ENCODE data around the gene ALG12.

ALG12 gene

GRCh38 chr22:49961601-49962011 lies 43.4 kb upstream of the ALG12 start:
- H3K9me3 ChIP-seq (ENCODE audit: control insufficient read depth, insufficient read depth, low read length), result no peaks in the 10 kb centered on the region
- H3K4me1 ChIP-seq (ENCODE audit: control insufficient read depth, insufficient read depth, low read length), result no peaks in the 10 kb centered on the region
- peak overlapping the region; percentile 82 for H3K4me3 ChIP-seq (ENCODE audit: low read depth, low read length)
- H3K9ac ChIP-seq (ENCODE audit: low read depth, low read length), result peak overlapping the region; percentile 70
- H3K27me3 ChIP-seq (ENCODE audit: control insufficient read depth, insufficient read depth, low read length), result no peaks in the 10 kb centered on the region
- H3K36me3 ChIP-seq (ENCODE audit: control insufficient read depth, insufficient read depth, low read length), result peaks cover 24% of the 10 kb centered on the region

- peaks cover 24% of the 10 kb centered on the region for H3K36me3 ChIP-seq (ENCODE audit: control insufficient read depth, insufficient read depth, low read length)
- no peaks in the 10 kb centered on the region for H3K9me3 ChIP-seq (ENCODE audit: control insufficient read depth, insufficient read depth, low read length)
- peak overlapping the region; percentile 70 for H3K9ac ChIP-seq (ENCODE audit: low read depth, low read length)
- H3K4me1 ChIP-seq (ENCODE audit: control insufficient read depth, insufficient read depth, low read length), result no peaks in the 10 kb centered on the region
- no peaks in the 10 kb centered on the region for H3K27me3 ChIP-seq (ENCODE audit: control insufficient read depth, insufficient read depth, low read length)
- H3K4me3 ChIP-seq (ENCODE audit: low read depth, low read length), result peak overlapping the region; percentile 82
These were observed 42.9 kb upstream of the ALG12 start for GRCh38 chr22:49961005-49961600.

DNA sequence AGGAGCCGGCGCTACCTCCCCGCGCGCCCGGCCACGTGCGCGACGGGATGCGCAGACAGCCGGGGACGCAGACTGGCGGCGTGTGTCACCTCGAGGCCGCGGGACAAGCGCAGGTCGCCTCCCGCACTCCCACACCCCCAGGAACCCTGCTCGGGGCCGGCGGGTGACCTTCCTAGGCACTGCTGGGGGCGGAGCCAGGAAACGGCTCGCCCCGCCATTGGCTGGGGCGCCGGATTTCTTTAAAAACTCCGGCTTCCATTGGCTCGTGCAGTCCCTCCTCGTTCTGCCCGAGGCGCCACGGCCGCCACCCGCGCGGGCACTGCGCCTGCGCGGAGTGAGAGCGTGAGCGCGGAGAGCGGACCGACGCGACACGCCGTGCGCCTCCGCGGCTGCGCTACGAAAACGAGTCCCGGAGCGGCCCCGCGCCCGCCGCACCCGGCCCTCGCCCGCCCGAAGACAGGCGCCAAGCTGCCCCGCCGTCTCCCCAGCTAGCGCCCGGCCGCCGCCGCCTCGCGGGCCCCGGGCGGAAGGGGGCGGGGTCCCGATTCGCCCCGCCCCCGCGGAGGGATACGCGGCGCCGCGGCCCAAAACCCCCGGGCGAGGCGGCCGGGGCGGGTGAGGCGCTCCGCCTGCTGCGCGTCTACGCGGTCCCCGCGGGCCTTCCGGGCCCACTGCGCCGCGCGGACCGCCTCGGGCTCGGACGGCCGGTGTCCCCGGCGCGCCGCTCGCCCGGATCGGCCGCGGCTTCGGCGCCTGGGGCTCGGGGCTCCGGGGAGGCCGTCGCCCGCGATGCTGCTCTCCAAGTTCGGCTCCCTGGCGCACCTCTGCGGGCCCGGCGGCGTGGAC lies 42.1 kb upstream of the ALG12 start, which contains the start of gene PIM3:
PIM3 (plus strand) TSS at position 614 of the 846 bp plus-strand sequence; CDS start at position 790, 176 bp downstream.
- H3K27me3 ChIP-seq (ENCODE audit: control insufficient read depth, insufficient read depth, low read length), result no peaks in the 10 kb centered on the region
- no peaks in the 10 kb centered on the region for H3K4me1 ChIP-seq (ENCODE audit: control insufficient read depth, insufficient read depth, low read length)

DNA sequence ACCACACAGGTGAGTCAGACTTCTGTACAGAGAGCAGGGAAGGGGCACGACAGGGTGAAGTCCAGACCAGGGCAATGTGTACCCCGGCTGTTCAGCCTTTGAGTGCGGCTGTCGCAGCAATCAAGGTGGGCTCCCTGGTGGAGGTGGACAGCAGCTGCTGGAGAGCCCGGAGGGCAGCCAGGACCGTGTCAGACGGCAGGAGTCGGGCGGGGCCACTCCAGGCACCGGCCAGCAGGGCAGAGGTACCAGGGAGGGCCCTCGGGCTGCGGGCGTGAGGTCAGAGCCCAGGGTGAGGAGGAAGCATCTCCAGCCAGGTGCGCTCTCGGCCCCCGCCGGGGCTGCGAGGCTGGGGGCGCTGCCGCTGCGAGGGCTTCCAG lies 41.5 kb upstream of the ALG12 start:
- H3K9ac ChIP-seq (ENCODE audit: low read depth, low read length), result peak overlapping the region; percentile 56
- no peaks in the 10 kb centered on the region for H3K9me3 ChIP-seq (ENCODE audit: control insufficient read depth, insufficient read depth, low read length)
- no peaks in the 10 kb centered on the region for H3K4me1 ChIP-seq (ENCODE audit: control insufficient read depth, insufficient read depth, low read length)
- H3K4me3 ChIP-seq (ENCODE audit: low read depth, low read length), result peak overlapping the region; percentile 82
- H3K27me3 ChIP-seq (ENCODE audit: control insufficient read depth, insufficient read depth, low read length), result no peaks in the 10 kb centered on the region
- peaks cover 21% of the 10 kb centered on the region for H3K36me3 ChIP-seq (ENCODE audit: control insufficient read depth, insufficient read depth, low read length)

More for the DNA sequence above, 42.1 kb upstream of the ALG12 start, which contains the start of gene PIM3:
- Histone ChIP-seq H3K9me3 (ENCODE audit: control insufficient read depth, insufficient read depth, low read length) (no peaks in the 10 kb centered on the region), H3K9ac (ENCODE audit: low read depth, low read length) (peak within 1 kb of the TSS; percentile 70), H3K4me3 (ENCODE audit: low read depth, low read length) (peak within 1 kb of the TSS; percentile 82), H3K36me3 (ENCODE audit: control insufficient read depth, insufficient read depth, low read length) (peaks cover 24% of the 10 kb centered on the region)

- peak overlapping the region; percentile 82 for H3K4me3 ChIP-seq (ENCODE audit: low read depth, low read length)
- no peaks in the 10 kb centered on the region for H3K27me3 ChIP-seq (ENCODE audit: control insufficient read depth, insufficient read depth, low read length)
- peaks cover 20% of the 10 kb centered on the region for H3K36me3 ChIP-seq (ENCODE audit: control insufficient read depth, insufficient read depth, low read length)
- H3K9me3 ChIP-seq (ENCODE audit: control insufficient read depth, insufficient read depth, low read length), result no peaks in the 10 kb centered on the region
- no peaks in the 10 kb centered on the region for H3K4me1 ChIP-seq (ENCODE audit: control insufficient read depth, insufficient read depth, low read length)
- H3K9ac ChIP-seq (ENCODE audit: low read depth, low read length), result no peak overlapping the region
These were observed 40.9 kb upstream of the ALG12 start for GRCh38 chr22:49958931-49959781.

DNA sequence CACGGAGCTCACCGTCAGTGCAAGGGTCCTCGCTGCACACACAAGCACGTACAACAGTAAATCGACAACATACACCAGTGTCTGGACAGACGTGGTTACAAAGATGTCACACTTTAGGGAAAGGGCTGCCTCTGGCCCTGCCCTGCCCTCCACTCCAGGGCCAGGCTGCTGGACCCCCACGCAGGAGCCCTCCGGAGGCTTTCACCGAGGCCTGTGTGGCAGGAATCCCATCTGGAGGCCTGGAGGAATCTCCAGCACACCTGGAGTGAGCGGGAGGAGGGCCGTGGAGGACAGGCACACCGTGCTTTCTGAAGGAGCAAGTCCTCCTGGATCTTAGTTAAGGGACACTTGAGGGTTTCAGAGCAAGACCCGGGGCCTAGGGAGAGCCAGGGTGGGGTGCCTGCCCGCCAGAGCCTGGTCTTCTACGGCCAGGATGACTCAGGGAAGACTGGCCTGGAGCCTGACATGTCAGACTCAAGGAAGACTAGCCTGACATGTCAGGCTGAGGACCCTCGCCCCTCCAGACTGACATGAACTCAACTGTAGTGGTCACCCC lies 40.2 kb upstream of the ALG12 start:
- Histone ChIP-seq H3K4me1 (ENCODE audit: control insufficient read depth, insufficient read depth, low read length) (no peaks in the 10 kb centered on the region), H3K9ac (ENCODE audit: low read depth, low read length) (no peak overlapping the region), H3K36me3 (ENCODE audit: control insufficient read depth, insufficient read depth, low read length) (peaks cover 15% of the 10 kb centered on the region), H3K9me3 (ENCODE audit: control insufficient read depth, insufficient read depth, low read length) (no peaks in the 10 kb centered on the region), H3K4me3 (ENCODE audit: low read depth, low read length) (no peak overlapping the region), H3K27me3 (ENCODE audit: control insufficient read depth, insufficient read depth, low read length) (no peaks in the 10 kb centered on the region)

- peaks cover 9% of the 10 kb centered on the region for H3K36me3 ChIP-seq (ENCODE audit: control insufficient read depth, insufficient read depth, low read length)
- no peaks in the 10 kb centered on the region for H3K27me3 ChIP-seq (ENCODE audit: control insufficient read depth, insufficient read depth, low read length)
- H3K9ac ChIP-seq (ENCODE audit: low read depth, low read length), result no peak overlapping the region
- no peak overlapping the region for H3K4me3 ChIP-seq (ENCODE audit: low read depth, low read length)
- no peaks in the 10 kb centered on the region for H3K9me3 ChIP-seq (ENCODE audit: control insufficient read depth, insufficient read depth, low read length)
- no peaks in the 10 kb centered on the region for H3K4me1 ChIP-seq (ENCODE audit: control insufficient read depth, insufficient read depth, low read length)
These were observed 39.7 kb upstream of the ALG12 start for GRCh38 chr22:49957826-49958365.

GRCh38 chr22:49956914-49957825 lies 38.9 kb upstream of the ALG12 start:
- H3K36me3 ChIP-seq (ENCODE audit: control insufficient read depth, insufficient read depth, low read length), result peaks cover 4% of the 10 kb centered on the region
- no peak overlapping the region for H3K4me3 ChIP-seq (ENCODE audit: low read depth, low read length)
- H3K9ac ChIP-seq (ENCODE audit: low read depth, low read length), result no peak overlapping the region
- H3K4me1 ChIP-seq (ENCODE audit: control insufficient read depth, insufficient read depth, low read length), result no peaks in the 10 kb centered on the region
- no peaks in the 10 kb centered on the region for H3K27me3 ChIP-seq (ENCODE audit: control insufficient read depth, insufficient read depth, low read length)
- no peaks in the 10 kb centered on the region for H3K9me3 ChIP-seq (ENCODE audit: control insufficient read depth, insufficient read depth, low read length)

GRCh38 chr22:49956418-49956770 lies 38.2 kb upstream of the ALG12 start:
- Histone ChIP-seq H3K4me3 (ENCODE audit: low read depth, low read length) (no peak overlapping the region), H3K9ac (ENCODE audit: low read depth, low read length) (no peak overlapping the region), H3K4me1 (ENCODE audit: control insufficient read depth, insufficient read depth, low read length) (no peaks in the 10 kb centered on the region), H3K27me3 (ENCODE audit: control insufficient read depth, insufficient read depth, low read length) (no peaks in the 10 kb centered on the region), H3K9me3 (ENCODE audit: control insufficient read depth, insufficient read depth, low read length) (no peaks in the 10 kb centered on the region), H3K36me3 (ENCODE audit: control insufficient read depth, insufficient read depth, low read length) (no peaks in the 10 kb centered on the region)

- Histone ChIP-seq H3K27me3 (ENCODE audit: control insufficient read depth, insufficient read depth, low read length) (no peaks in the 10 kb centered on the region), H3K9ac (ENCODE audit: low read depth, low read length) (no peak overlapping the region), H3K4me1 (ENCODE audit: control insufficient read depth, insufficient read depth, low read length) (no peaks in the 10 kb centered on the region), H3K4me3 (ENCODE audit: low read depth, low read length) (no peak overlapping the region), H3K36me3 (ENCODE audit: control insufficient read depth, insufficient read depth, low read length) (no peaks in the 10 kb centered on the region), H3K9me3 (ENCODE audit: control insufficient read depth, insufficient read depth, low read length) (no peaks in the 10 kb centered on the region)
These were observed 37.6 kb upstream of the ALG12 start for GRCh38 chr22:49955581-49956417.

All from iPS-15b (cell line).